Measurements from ENCODE around the gene AMD1. TPM values are rescaled to one million over a fixed set of nuclear protein-coding genes. Genes with fewer than 3 reads are reported as not detected.
"Not testable (repeated sequence)": the region's sequence is repeated elsewhere in the genome, so short reads cannot be mapped to it uniquely, and the experiment has no call there.

AMD1 gene
- polyA plus RNA-seq (ENCODE audit: insufficient read length in 4 of 4) = 10 to 100 TPM; 77.8 to 88.7 (median 79.3) TPM

- DNase-seq (ENCODE audit: low read depth in 4 of 4, low spot score in 3 of 4) = peak; percentile 91 to 96 (median 94)
Observed at GRCh38 chr6:110873981-110874879, at the start of gene AMD1. TSS of gene AMD1 (plus strand) at chr6:110874785. CDS start at chr6:110875106, 321 bp downstream.

GRCh38 chr6:110826236-110827129 is 48.1 kb upstream of the AMD1 start:
- no peak for DNase-seq (ENCODE audit: low read depth in 4 of 4, low spot score in 3 of 4)

- no peak for DNase-seq (ENCODE audit: low read depth in 4 of 4, low spot score in 3 of 4)
Observed at GRCh38 chr6:110828396-110828795, 46.2 kb upstream of the AMD1 start.

- DNase-seq (ENCODE audit: low read depth in 4 of 4, low spot score in 3 of 4) = no peak
Observed at GRCh38 chr6:110831405-110831804, 43.2 kb upstream of the AMD1 start.

- no peak for DNase-seq (ENCODE audit: low read depth in 4 of 4, low spot score in 3 of 4)
Observed at GRCh38 chr6:110833831-110834230, 40.8 kb upstream of the AMD1 start.

GRCh38 chr6:110835751-110836150 is 38.8 kb upstream of the AMD1 start:
- not testable (repeated sequence) for DNase-seq (ENCODE audit: low read depth in 4 of 4, low spot score in 3 of 4)

- DNase-seq (ENCODE audit: low read depth in 4 of 4, low spot score in 3 of 4) = no peak
Observed at GRCh38 chr6:110841266-110841665, 33.3 kb upstream of the AMD1 start.

GRCh38 chr6:110849781-110850180 is 24.8 kb upstream of the AMD1 start:
- no peak for DNase-seq (ENCODE audit: low read depth in 4 of 4, low spot score in 3 of 4)

GRCh38 chr6:110852773-110853172 is 21.8 kb upstream of the AMD1 start:
- no peak for DNase-seq (ENCODE audit: low read depth in 4 of 4, low spot score in 3 of 4)

GRCh38 chr6:110853754-110854477 is 20.7 kb upstream of the AMD1 start:
- DNase-seq (ENCODE audit: low read depth in 4 of 4, low spot score in 3 of 4) = no peak

GRCh38 chr6:110856296-110856695 is 18.3 kb upstream of the AMD1 start:
- DNase-seq (ENCODE audit: low read depth in 4 of 4, low spot score in 3 of 4) = no peak

GRCh38 chr6:110858016-110858415 is 16.6 kb upstream of the AMD1 start:
- no peak for DNase-seq (ENCODE audit: low read depth in 4 of 4, low spot score in 3 of 4)

GRCh38 chr6:110858562-110859214 is 15.9 kb upstream of the AMD1 start:
- no peak for DNase-seq (ENCODE audit: low read depth in 4 of 4, low spot score in 3 of 4)

GRCh38 chr6:110859335-110859792 is 15.2 kb upstream of the AMD1 start:
- no peak for DNase-seq (ENCODE audit: low read depth in 4 of 4, low spot score in 3 of 4)

- DNase-seq (ENCODE audit: low read depth in 4 of 4, low spot score in 3 of 4) = peak in 1 of 4 donors; percentile 16
Observed at GRCh38 chr6:110864824-110865223, 9.8 kb upstream of the AMD1 start.

GRCh38 chr6:110874880-110875547 is 429 bp downstream of the AMD1 start:
- DNase-seq (ENCODE audit: low read depth in 4 of 4, low spot score in 3 of 4) = no peak

GRCh38 chr6:110875548-110876169 is 1.1 kb downstream of the AMD1 start:
- DNase-seq (ENCODE audit: low read depth in 4 of 4, low spot score in 3 of 4) = no peak

GRCh38 chr6:110876170-110876773 is 1.7 kb downstream of the AMD1 start:
- DNase-seq (ENCODE audit: low read depth in 4 of 4, low spot score in 3 of 4) = peak; percentile 64 to 79 (median 68)

Measured in left renal pelvis (tissue), 4 donors.